GM23248 (cell line): Measurements from ENCODE around the gene CEP170.
"Not testable (repeated sequence)": the region's sequence is repeated elsewhere in the genome, so short reads cannot be mapped to it uniquely, and the experiment has no call there.

Source experiments
- EZH2 ChIP-seq: fragments of 200-600 bp; sonication (generic); IDR thresholded peaks from 2 replicates; pipeline ENCODE4 v1.6.1; 2018; ENCODE audit warnings: antibody characterized with exemption, mild to moderate bottlenecking; ENCODE audit not compliant: insufficient read depth, poor library complexity, severe bottlenecking
- EZH2phosphoT487 ChIP-seq: fragments of 200-600 bp; sonication (generic); IDR thresholded peaks from 2 replicates; pipeline ENCODE4 v1.6.1; 2018; ENCODE audit warnings: antibody characterized with exemption, moderate library complexity, mild to moderate bottlenecking, low read depth; ENCODE audit not compliant: insufficient read depth

- TF ChIP-seq EZH2, EZH2phosphoT487: not testable (repeated sequence)
These were observed 50.7 kb downstream of the CEP170 start for GRCh38 chr1:243204336-243204735.
